Stimulated activated naive CD8-positive, alpha-beta T cell treated with anti-CD3 and anti-CD28 coated beads, Interleukin-15, Interleukin-2, amounts not matched to agents 100 U/mL and 50 U/mL, for 24 hours (primary cell): ENCODE measurements around the gene GZMM.

Experiments
- ATAC-seq: fragments of 150-1000 bp; cut with Tn5 transposase; one replicate; pipeline ENCODE4 v1.10.0; 2021
- DNase-seq: peaks from one replicate; pipeline ENCODE4 v3.0.0; 2021

GZMM gene

DNA sequence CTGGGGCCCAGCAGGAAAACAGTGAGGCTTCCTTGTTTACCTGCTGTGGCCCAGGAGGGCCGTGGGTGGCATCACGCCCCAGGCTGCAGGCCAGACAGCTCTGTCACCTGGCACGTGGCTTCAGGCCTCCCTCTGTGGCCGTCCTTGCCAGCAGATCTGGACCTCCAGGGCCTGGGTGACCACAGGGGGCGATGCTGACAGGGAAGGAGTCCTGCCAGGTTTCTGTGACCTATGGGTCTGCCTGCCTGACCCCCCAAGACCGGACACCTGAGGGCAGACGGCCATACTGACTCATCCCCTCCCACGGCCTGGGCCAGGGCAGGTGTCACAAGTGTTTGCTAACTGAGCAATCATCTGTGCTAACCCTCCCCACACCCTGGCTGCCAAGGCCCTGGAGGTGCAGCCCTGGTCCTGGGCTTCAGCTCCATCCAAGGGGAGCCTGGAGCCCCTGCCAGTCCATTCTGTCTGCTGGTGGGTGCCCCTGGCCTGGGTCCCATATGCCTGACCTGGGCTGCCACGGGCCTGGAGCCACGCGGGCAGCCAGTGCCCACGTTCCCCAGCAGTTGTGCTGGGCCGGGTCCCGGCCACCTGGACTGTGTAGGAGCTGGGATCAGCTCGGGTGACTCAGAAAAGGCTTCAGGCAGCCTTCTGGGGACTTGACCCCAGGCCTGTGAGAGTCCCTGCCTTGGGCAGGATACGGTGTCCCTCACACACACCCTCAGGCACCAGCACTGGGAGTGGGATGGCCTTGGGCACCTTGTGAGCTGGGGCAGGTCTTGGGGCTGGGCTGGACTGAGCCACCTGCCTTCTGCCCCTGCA lies 8.6 kb upstream of the GZMM start:
- DNase-seq (no peak), ATAC-seq (no peak)

DNA sequence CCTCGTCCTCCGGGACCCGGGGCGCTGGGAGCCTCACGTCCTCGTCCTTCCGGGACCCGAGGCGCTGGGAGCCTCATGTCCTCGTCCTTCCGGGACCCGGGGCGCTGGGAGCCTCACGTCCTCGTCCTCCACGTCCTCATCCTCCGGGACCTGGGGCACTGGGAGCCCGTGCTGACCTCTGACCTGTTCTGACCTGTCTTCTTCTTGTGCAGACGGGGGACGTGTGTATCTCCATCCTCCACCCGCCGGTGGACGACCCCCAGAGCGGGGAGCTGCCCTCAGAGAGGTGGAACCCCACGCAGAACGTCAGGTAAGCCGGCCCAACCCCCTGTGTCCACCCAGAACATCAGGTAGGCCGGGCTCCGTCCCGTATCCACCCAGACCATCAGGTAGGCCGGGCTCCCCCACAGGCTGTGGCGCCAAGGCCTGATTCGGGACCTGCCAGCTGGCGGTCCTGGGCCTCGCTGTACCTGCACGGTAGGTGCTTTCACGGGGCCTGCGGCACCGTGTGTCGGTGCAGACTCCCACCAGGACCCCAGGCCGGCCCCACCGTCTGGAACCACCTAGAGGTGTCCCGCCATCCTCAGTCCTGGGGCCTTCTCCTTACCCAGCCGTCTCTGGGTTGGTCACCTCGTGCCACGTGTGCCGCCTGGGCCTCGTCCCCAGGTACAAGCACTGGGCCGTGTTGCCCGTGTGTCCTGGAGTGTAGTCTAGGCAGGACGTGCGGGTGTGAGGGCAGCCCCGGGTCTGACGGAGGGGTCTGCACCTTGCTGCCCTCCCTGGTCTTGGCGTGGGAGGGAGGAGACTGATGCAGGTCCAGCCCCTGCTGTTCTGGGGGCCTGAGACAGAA lies 7.6 kb upstream of the GZMM start:
- DNase-seq = no peak
- no peak for ATAC-seq

DNA sequence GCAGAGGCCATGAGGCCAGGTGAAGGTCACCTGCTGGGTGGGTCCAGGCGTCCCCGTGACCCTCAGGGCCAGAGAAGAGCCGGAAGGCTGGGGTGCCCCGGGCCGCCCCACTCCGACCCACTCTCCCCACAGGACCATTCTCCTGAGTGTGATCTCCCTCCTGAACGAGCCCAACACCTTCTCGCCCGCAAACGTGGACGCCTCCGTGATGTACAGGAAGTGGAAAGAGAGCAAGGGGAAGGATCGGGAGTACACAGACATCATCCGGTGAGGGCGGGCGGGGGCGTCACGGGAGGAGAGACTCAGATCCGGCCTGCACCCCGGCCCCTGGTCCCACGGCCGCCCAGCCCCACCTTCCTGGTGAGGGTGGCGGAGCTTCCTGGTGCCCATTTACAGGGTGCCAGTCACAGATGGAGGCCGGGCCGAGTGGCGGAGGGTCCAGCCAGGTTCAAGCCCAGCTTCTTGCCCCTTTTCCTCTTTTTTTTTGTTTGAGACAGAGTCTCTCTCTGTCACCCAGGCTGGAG lies 6.9 kb upstream of the GZMM start:
- no peak for ATAC-seq
- no peak for DNase-seq

DNA sequence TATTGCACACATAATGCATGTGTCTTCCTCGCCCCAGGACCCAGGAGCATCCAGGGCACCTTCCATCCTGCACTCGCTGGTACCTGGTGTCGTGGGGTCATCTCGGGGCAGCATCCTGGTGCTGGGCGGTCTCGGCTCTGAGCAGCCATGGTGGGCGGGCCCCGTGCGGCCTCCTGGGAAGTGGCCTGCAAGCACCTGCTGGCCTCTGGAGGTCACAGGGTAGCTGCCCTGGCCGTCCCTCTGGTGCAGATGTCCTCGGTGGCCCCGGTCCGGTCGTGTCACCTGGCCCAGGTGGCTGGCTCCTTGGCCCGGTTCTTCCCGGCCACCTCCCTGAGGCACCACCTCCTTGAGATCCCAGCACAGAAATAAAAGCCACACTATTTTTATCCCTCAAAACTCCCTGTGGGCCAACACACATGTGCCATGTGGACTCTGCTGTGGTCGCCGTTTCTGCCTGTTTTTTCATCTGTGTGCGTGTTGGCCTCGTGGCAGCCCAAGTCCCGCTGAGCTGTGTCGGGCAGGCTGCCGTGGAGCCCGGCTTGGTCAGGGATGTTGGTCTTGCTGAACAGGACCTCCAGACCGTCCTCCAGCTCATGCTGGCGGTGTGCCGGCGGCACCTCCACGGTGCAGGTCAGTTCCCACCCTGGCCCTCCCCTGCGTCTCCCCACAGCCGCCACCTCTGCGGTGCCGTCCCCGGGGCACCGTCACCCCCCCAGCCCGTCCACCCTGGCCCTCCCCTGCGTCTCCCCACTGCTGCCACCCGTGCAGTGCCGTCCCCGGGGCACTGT lies 5.0 kb upstream of the GZMM start:
- no peak for ATAC-seq

DNA sequence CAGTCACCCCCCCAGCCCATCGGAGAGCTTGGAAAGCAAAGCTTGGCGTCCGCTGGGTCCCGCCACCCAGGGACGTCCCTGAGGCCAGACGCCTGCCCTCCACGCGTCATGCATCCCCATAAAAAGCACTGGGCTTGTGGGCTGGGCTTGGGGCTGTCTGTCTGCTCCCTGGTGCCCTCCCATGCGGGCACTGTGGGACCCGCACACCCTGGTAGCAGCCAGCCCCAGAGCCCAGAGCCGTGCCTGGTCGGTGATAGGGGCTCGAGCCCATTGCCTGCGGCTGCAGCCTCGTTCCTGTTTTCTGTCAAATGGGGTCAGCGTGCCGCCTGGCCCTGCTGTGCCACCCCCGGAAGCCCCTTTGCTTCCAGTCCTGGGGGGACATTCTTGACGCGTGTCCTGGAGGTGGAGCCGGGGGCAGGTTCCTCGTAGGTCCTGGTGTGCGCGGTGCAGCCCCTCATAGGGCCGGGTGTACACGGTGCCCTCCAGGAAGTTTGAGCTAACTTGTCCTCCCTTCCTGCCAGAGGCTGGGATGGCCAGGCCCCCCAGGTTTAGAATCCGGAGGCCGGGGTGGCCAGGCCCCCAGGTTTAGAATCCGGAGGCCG lies 4.3 kb upstream of the GZMM start:
- DNase-seq (no peak), ATAC-seq (no peak)

More for the DNA sequence above, 5.0 kb upstream of the GZMM start:
- DNase-seq = no peak

DNA sequence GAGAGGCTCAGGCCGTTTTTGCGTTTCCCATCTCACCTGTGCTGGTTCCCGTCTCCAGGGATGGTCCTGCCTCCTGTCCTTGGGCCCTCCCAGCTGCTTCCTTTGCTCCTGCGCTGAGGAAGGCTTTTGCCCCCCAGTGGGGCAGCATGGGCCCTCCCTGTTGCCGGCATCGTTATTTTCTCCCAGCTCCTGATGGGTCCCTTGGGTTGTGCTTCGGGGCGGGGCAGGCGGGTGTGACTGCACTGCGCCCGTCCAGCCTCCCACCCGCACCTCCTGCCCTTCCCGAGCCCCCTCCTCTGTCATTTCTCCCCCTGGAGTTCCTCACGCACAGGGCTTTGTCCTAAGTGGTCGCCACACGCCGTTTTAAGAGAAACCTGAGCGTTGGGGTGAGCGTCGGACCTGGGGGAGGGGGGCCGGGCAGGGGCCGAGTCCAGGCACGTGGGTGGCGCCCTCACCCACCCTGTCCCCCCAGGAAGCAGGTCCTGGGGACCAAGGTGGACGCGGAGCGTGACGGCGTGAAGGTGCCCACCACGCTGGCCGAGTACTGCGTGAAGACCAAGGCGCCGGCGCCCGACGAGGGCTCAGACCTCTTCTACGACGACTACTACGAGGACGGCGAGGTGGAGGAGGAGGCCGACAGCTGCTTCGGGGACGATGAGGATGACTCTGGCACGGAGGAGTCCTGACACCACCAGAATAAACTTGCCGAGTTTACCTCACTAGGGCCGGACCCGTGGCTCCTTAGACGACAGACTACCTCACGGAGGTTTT lies 2.8 kb upstream of the GZMM start:
- ATAC-seq = no peak
- no peak for DNase-seq

DNA sequence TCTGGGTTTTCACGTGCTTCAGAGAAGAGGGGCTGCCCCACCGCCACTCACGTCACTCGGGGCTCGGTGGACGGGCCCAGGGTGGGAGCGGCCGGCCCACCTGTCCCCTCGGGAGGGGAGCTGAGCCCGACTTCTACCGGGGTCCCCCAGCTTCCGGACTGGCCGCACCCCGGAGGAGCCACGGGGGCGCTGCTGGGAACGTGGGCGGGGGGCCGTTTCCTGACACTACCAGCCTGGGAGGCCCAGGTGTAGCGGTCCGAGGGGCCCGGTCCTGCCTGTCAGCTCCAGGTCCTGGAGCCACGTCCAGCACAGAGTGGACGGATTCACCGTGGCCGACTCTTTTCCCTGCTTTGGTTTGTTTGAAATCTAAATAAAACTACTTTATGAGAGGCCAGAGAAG lies 2.2 kb upstream of the GZMM start:
- no peak for DNase-seq
- no peak for ATAC-seq

DNA sequence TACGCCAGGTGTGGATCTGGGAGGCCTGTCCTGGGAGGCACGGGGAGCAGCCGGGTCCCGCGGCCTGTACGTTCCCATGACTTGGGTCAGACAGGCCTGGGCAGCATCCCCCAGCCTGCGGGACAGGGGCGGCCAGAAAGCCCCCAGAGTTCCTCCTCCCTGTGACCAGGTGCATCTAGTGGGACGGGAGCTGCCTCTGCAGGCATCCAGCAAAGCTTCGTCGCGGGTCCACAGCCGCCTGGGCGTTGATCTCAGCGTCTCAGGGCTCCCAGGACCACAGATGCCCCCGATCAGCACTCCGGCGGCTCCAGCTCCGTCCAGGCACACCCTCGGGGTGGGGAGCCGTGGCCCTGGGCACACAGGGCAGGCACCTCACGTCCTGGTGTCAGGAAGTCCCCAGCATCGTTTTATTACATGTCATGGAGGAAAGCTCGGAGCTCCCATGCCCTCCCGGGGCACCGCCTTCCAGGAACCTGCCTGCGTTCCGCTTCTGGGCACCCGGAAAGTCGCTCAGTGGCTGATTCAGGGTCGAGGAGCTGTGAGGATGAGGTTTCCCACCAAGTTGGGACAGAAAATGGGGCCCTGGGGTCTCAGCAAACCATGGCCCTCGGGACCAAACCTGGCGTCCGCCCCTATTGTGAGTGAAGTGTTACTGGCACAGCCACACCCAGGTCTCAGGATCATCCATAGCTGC lies 1.5 kb upstream of the GZMM start:
- DNase-seq = no peak
- no peak for ATAC-seq

DNA sequence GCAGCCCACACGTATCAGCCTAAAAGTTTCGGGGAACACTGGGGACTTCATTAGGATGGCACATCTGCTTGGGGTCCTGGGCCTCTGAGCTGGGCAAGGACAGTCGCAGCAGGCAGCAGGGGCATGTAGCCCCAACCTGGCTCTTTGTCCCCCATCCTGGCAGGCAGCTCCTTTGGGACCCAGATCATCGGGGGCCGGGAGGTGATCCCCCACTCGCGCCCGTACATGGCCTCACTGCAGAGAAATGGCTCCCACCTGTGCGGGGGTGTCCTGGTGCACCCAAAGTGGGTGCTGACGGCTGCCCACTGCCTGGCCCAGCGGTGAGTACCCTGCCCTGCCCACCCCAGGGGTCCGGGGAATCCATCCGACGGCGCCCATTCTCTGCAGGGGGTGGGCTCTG lies 3.3 kb downstream of the GZMM start:
- no peak for DNase-seq
- no peak for ATAC-seq

DNA sequence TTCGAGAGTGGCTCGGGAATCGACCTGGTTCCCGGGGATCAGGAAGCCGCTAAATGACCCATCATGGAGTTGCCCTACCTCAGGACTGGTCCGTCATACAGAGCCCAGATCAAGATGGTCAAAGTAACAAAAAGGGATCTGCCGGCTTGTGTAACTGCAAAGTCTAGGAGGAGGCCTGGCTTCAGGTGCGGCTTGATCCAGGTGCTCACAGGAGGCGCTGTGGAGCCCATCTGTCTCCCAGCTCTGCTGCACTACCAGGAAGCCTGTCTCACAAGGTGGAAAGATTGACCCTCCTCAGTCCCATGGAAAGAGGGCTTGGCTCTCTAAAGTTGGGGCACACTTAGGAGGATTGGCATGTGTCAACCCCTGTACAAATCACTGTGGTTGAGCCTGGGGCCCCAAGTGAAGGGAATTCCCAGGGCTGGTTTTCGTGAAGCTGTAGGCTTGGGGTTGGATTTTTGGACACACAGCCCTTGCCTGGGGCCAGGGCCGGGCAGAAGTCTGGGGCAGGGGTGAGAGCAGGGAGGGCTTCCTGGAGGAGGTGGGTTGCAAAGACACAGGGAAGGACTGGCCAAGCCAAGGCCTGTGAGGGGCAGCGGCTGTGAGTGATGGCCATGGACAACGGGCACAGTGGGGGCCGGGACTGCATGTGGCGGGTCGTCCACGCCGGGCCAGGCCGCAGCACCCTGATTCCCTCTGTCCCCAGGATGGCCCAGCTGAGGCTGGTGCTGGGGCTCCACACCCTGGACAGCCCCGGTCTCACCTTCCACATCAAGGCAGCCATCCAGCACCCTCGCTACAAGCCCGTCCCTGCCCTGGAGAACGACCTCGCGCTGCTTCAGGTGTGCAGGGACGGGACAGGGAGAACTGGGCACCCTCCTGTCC lies 4.2 kb downstream of the GZMM start:
- ATAC-seq = no peak
- no peak for DNase-seq

DNA sequence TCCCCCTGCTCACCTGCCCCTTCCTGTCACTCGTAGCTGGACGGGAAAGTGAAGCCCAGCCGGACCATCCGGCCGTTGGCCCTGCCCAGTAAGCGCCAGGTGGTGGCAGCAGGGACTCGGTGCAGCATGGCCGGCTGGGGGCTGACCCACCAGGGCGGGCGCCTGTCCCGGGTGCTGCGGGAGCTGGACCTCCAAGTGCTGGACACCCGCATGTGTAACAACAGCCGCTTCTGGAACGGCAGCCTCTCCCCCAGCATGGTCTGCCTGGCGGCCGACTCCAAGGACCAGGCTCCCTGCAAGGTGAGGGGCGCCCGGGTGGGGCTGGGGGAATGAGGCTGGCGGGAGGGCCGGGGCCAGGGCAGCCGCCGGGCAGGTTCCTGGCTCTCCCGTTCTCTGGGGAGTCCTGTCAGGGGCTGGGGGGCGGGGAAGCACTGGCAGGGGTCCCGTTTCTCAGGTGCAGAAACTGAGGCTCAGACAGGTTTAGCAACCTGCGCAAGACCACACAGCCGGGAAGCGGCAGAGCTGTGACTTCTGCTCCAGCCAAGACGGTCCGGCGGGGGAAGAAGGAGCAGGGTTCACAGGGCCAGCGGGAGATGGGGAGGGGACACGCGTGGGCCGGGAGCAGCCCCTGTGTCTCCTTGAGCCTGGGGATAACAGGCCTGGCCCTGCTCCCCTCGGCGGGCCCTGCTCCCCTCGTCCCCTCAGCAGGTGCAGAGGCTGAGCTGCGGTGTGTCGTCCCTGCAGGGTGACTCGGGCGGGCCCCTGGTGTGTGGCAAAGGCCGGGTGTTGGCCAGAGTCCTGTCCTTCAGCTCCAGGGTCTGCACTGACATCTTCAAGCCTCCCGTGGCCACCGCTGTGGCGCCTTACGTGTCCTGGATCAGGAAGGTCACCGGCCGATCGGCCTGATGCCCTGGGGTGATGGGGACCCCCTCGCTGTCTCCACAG lies 5.3 kb downstream of the GZMM start:
- ATAC-seq (no peak), DNase-seq (no peak)

DNA sequence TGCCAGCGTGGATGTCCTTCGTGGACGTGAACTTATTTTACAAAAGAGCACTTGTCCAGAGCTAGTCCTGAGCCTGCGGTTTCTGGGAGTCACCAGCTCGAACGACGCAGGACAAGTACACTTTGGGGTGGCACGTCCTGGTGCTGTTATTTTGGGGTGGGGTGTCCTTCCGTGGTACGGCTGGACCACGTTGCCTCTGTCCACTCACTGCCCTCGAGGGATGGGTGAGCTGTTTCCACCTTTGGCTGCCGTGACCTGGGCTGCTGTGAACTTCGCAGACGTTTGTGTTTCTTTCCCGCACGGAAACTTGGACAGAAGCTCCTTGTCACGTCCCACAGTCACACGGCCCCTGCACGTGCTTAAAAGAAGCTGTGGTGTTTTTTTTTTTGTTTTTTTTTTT lies 11.0 kb downstream of the GZMM start:
- no peak for ATAC-seq
- no peak for DNase-seq

DNA sequence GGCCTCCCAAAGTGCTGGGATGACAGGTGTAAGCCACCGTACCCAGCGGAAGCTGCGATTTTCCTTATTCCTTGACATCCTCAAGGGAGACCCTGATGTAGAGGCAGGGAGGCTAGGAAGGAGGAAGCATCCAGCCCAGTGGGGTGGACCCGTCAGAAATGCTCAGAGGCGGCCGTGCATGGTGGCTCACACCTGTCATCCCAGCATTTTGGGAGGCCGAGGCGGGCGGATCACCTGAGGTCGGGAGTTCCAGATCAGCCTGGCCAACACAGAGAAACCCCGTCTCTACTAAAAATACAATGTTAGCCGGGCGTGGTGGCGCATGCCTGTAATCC lies 11.6 kb downstream of the GZMM start:
- DNase-seq (no peak), ATAC-seq (no peak)

DNA sequence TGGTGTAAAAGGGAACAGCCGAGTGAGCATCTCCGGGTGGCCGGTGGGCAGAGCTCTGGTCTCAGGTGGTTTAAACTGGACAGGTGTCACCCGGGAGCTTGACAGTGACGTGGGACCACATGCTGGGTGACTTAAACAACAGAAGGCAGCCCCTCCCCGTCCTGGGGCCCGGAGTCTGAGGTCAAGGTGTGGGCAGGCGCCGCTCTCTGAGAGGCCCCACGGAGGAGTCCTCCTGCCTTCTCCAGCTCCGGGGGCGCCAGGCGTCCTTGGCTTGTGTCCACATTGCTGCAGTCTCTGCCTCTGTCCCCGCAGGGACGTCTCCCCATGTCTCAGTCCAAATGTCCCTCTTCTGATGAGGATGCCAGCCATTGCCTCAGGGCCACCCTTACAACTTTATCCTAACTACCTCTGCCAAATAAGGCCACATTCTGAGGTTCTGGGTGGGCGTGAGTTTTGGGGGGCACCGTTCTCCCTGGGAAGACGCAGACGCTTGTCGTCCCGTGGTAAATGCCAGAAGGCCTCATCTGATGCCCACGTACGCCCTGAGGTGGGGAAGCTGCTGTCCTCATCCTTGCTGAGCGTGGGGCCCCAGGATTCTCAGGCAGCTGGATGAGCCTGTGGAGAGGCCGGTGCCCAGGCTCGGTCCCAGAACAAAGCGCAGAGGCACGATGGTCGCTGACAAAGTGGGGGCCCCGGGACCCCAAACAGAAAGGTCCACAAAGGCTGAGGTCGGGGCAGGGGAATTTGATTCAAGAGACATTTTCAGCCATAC lies 12.9 kb downstream of the GZMM start:
- ATAC-seq = no peak
- DNase-seq = no peak

DNA sequence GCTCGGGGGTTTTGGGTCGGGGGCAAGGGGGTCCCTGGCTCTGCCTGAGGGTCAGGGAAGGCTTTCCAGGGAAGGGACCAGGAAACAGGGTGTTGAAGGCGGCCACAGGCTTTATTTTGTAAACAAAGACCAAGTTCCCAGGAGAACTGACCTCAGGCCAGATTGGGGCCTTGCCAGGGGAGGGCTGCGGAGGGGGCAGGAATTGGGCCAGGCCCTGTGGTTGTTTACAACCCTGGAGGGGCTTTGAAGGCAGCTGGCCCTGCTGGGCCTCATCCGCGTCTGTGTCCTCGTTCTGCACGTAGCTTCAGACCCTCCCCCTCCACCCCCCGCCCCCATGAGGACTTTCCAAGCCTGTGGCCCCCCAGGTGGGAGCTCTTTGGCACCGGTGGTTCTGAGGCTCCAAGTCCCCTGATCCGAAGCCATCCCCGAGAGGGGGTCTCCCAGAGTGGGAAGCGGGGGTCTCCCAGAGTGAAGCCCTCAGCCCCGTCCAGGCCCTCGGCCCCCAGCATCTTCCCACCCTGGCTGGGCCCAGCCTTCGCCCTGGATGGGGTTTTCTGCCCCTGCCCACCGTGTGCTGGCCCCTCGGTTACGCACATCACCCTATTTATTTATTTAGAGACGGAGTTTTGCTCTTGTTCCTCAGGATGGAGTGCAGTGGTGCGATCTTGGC lies 15.1 kb downstream of the GZMM start:
- no peak for DNase-seq
- no peak for ATAC-seq

DNA sequence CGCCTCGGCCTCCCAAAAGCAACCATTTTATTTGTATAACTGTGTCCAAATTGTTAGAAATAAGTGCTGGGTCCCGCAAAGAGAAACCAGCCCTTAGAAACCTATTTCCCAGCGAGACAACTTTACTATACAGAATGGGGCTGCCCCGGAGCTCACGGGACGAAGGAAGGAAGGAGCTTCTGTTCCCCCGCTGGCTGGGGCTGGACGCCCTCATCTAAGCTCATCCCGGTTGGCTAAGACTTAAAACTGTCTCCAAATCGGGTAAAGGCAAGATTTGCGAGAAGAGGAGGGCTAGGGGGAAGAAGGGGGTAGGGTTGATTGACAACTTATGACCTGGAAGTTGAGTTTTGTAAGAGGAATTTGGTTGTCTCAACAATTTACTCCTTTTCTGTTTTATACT lies 16.3 kb downstream of the GZMM start:
- ATAC-seq (no peak), DNase-seq (no peak)

DNA sequence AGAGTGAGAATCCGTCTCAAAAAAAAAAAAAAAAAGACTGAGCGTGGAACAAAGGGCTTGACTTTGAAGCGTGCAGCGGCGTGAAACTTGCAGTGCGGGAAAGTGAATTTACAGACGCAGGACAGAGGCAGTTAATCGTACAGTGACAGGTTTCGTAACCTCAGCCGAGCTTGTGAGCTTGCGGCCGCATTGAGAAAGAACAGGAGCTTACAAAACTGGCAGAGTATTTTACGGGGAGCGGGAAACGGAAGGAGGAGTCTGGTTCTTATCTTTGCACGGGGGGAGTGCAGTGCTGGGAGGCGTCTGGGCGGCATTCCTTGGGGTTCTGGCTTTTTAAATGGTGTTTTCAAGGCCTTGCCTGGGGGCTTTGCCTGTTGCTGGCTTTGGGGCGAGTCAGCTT lies 22.6 kb downstream of the GZMM start:
- ATAC-seq (no peak), DNase-seq (no peak)
